RWPE2 (cell line): ENCODE results near the gene PGA4.
"Not testable (repeated sequence)": the region's sequence is repeated elsewhere in the genome, so short reads cannot be mapped to it uniquely, and the experiment has no call there.

Experiments
- ATAC-seq: fragments of 200-7000 bp; cut with Tn5 transposase; 3 replicates; pipeline ENCODE4 v1.9.1; 2021; ENCODE audit warnings: low read depth
- DNase-seq: peaks from one replicate; pipeline ENCODE4 v3.0.0-alpha.2; 2020; ENCODE audit warnings: low spot score
- H3K27ac ChIP-seq: fragments of 450-650 bp; 2 replicates; pipeline ENCODE4 v1.5.1; 2017; ENCODE audit warnings: mild to moderate bottlenecking; ENCODE audit not compliant: poor library complexity, severe bottlenecking
- H3K27me3 ChIP-seq: fragments of 250-450 bp; sonication (Bioruptor Pico); 2 replicates; pipeline ENCODE4 v1.5.1; 2021; ENCODE audit warnings: mild to moderate bottlenecking, moderate library complexity; ENCODE audit not compliant: insufficient read depth, poor library complexity, severe bottlenecking
- H3K36me3 ChIP-seq: fragments of 250-450 bp; sonication (Bioruptor Pico); 2 replicates; pipeline ENCODE4 v1.5.1; 2020; ENCODE audit warnings: low read depth, mild to moderate bottlenecking, moderate library complexity
- H3K4me1 ChIP-seq: fragments of 250-450 bp; sonication (Bioruptor Pico); 2 replicates; pipeline ENCODE4 v1.5.1; 2021; ENCODE audit warnings: mild to moderate bottlenecking, moderate library complexity; ENCODE audit not compliant: insufficient read depth, poor library complexity, severe bottlenecking
- H3K4me3 ChIP-seq: fragments of 250-450 bp; sonication (Bioruptor Pico); 2 replicates; pipeline ENCODE4 v1.5.1; 2021; ENCODE audit warnings: mild to moderate bottlenecking, moderate library complexity; ENCODE audit not compliant: severe bottlenecking
- H3K9me3 ChIP-seq: fragments of 250-450 bp; sonication (Bioruptor Pico); 2 replicates; pipeline ENCODE4 v1.5.1; 2021; ENCODE audit warnings: mild to moderate bottlenecking, moderate library complexity; ENCODE audit not compliant: severe bottlenecking

The PGA4 gene

DNA sequence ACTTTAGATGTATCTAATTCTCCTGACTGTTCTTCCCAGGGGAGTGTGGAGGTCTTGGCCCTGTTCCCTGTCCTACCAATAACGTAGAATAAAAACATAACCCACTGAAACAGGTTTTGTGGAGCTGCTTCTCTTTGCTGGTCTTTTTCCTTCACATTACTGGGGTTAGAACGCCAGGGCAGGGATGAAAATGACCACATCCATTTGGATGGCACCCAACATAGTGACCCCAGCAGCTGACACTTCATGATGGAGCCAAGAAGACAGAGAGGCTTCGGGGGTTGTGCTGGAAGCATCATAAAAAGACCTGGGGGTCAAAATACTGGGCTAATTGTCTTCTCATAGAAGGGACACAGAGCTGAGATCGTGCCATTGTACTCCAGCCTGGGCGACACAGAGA lies 9.4 kb downstream of the PGA4 start:
- not testable (repeated sequence) for H3K27me3 ChIP-seq, H3K4me1 ChIP-seq, ATAC-seq, H3K9me3 ChIP-seq, H3K4me3 ChIP-seq, H3K36me3 ChIP-seq, DNase-seq, H3K27ac ChIP-seq

DNA sequence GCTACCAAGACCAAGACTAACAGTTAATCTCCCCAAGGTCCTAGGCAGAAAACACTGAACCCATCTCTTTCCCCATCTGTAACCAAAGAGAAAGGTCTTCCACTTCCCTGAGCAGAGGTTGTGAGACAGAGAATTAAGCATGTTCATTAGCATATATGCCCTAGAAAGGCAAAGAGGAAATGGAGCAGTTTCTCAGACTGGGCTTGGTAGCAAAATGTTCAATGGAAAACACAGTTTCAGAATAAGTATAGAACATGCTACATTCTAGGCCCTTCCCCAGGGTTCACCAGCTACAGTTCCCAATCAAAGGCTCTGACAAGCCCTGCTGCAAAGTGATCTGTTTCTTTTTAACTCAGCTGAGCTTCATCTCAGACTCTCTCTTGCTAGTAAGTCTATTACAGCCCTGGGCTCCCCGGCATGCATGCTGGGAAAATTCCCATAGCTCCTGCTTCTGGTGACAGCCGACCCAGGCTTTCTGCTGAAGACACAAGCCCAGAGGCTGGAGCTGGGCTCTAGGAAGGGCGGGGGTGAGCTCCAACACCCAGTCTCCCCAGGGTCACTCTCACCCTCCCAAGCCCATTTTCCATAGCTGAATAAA lies 10.5 kb downstream of the PGA4 start:
- not testable (repeated sequence) for H3K36me3 ChIP-seq, H3K4me1 ChIP-seq, H3K27me3 ChIP-seq, DNase-seq, H3K27ac ChIP-seq, H3K9me3 ChIP-seq, H3K4me3 ChIP-seq, ATAC-seq

DNA sequence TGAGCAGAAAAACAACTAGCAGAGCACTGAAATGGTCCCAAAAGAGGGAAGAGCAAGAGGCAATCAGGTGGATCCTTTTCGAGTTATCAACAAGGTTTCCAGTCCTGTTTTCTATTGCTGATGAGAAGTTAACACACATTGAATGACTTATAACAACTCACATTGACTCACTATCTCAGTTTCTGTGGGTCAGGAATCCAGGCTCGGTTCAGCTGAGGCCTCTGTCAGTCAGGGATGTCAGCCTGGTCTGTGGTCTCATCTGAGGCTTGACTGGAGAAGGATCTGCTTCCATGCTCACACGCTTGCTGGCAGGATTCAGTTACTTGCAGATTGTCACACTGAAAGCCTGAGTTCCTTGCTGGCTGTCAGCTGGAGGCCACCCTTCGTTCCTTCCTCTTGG lies 15.0 kb downstream of the PGA4 start:
- not testable (repeated sequence) for DNase-seq, H3K4me3 ChIP-seq, H3K27ac ChIP-seq, ATAC-seq, H3K36me3 ChIP-seq, H3K4me1 ChIP-seq, H3K27me3 ChIP-seq, H3K9me3 ChIP-seq

DNA sequence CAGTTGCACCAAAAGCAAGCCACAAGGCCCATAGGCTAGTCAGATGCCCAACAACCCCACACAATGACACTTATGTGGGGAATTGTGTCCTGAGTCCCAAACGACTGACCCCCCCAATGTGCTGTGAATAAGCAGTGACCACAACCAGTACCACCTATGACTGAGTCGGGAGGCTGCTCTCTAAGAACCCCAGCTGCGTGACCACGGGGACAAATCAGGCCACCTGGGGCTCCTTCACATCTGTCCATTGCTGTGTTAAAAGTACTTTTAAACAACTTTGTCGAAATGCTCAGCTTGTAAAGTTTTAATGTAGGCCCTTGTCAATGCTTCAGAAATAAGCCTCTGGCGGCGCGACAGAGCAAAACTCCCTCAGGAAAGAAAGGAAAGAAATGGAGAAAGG lies 18.1 kb downstream of the PGA4 start:
- not testable (repeated sequence) for H3K4me1 ChIP-seq, ATAC-seq, H3K27me3 ChIP-seq, H3K36me3 ChIP-seq, H3K4me3 ChIP-seq, DNase-seq, H3K27ac ChIP-seq, H3K9me3 ChIP-seq

DNA sequence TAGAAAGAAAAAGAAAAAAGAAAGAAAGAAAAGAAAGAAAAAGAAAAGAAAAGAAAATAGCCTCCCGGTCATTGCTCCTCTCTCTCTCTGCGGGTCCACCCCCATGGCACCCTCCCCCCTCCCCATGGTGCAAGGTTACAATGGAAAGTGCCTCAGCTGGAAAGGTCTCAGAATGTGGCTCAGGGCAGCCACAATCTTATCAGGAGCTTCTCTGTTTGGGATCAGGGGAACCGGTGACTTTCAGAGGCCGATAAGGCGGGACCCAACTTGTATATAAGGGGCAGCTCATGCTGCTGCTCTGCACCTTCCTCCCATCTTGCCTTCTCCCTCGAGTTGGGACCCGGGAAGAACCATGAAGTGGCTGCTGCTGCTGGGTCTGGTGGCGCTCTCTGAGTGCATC lies 18.7 kb downstream of the PGA4 start, which contains the start of gene PGA5:
TSS of gene PGA5 (plus strand) at position 301 of the 400 bp plus-strand sequence. CDS start at position 353, 52 bp downstream.
- not testable (repeated sequence) for H3K27me3 ChIP-seq, ATAC-seq, DNase-seq, H3K27ac ChIP-seq, H3K36me3 ChIP-seq, H3K4me1 ChIP-seq, H3K4me3 ChIP-seq, H3K9me3 ChIP-seq

DNA sequence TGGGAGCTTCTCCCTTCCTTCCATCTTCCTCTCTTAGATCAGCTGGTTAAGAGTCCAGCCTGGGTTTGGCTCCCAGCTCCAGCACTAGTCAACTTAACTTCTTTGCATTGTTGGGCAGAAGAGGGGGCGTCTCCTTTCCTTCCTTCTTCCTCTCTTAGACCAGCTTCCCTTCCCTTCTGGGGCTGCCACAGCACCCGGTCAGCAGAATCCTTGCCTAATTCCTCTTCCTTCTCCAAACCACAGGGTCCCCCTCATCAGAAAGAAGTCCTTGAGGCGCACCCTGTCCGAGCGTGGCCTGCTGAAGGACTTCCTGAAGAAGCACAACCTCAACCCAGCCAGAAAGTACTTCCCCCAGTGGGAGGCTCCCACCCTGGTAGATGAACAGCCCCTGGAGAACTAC lies 19.4 kb downstream of the PGA4 start:
- not testable (repeated sequence) for H3K27ac ChIP-seq, H3K4me3 ChIP-seq, ATAC-seq, H3K27me3 ChIP-seq, H3K36me3 ChIP-seq, H3K4me1 ChIP-seq, H3K9me3 ChIP-seq, DNase-seq

DNA sequence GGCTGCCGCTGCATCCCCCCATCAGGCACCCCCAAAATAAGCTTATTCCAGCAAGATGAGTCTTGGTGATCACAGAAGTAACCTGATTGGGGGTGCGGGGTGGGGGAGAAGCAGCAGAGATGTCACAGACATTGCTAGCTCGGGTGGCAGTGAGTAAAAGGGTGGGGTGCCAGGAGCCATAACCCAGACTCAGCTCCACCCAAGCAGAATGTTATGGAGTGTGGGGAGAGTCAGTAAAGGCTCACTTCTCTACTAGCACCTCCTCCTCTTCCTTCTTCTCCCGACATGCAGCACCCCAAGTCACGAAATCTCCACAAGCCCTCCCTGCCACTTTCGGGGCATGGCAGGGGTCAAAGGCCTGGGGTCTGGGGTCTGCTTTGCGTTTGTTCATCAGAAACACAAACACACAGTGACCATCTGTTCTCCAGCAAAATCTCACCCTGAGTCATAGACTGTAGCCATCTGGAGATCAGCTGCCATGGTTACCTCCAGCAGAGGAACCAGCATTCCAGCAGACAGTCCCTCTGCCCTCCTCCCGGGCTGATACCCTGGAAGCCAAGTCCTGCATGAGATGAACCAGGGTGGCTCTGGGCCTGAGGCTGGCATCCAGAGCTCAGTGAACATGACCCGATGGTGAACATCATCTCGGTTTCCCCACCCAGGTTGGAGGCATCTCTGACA lies 23.3 kb downstream of the PGA4 start:
- H3K9me3 ChIP-seq, DNase-seq, ATAC-seq, H3K27ac ChIP-seq, H3K36me3 ChIP-seq, H3K4me1 ChIP-seq, H3K27me3 ChIP-seq, H3K4me3 ChIP-seq: not testable (repeated sequence)

DNA sequence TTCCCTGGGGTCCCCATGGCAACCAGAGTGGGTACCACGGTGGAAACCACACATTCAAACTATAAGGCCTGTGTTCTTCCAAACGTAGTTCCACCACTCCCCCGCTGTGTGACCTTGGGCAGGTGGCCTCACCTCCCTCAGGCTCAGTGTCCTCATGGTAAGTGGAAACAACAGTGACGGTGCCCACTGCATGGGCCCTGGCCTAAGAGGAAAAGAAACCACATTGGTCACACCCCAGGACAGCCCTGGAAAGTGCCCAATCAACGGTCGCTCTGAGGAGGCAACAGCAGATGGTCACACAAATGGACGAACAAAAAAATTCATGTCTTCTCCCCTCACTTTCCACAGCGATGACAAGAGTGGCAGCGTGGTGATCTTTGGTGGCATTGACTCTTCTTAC lies 25.9 kb downstream of the PGA4 start:
- not testable (repeated sequence) for H3K27ac ChIP-seq, H3K27me3 ChIP-seq, H3K9me3 ChIP-seq, H3K36me3 ChIP-seq, H3K4me3 ChIP-seq, DNase-seq, ATAC-seq, H3K4me1 ChIP-seq

DNA sequence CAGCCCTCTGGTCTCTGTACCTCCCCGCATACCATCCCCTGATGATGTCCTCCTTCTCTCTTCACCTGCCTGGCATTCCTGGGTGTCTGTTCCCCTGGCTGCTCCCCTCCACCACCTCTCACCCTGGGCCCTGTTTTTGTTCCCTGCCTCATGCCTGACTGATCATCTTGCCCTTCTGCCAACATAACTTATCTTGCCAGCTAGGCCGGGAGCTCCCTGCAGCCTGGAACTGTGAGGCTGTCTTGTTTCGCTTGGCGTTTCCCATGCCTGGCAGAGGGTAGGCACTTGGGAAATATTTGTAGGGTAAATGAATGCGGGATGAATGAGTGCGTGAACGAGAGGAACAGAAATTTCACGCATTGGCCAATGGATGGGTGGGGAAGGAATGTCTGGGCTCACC lies 27.1 kb downstream of the PGA4 start:
- not testable (repeated sequence) for ATAC-seq, H3K27me3 ChIP-seq, H3K4me1 ChIP-seq, DNase-seq, H3K4me3 ChIP-seq, H3K9me3 ChIP-seq, H3K27ac ChIP-seq, H3K36me3 ChIP-seq

DNA sequence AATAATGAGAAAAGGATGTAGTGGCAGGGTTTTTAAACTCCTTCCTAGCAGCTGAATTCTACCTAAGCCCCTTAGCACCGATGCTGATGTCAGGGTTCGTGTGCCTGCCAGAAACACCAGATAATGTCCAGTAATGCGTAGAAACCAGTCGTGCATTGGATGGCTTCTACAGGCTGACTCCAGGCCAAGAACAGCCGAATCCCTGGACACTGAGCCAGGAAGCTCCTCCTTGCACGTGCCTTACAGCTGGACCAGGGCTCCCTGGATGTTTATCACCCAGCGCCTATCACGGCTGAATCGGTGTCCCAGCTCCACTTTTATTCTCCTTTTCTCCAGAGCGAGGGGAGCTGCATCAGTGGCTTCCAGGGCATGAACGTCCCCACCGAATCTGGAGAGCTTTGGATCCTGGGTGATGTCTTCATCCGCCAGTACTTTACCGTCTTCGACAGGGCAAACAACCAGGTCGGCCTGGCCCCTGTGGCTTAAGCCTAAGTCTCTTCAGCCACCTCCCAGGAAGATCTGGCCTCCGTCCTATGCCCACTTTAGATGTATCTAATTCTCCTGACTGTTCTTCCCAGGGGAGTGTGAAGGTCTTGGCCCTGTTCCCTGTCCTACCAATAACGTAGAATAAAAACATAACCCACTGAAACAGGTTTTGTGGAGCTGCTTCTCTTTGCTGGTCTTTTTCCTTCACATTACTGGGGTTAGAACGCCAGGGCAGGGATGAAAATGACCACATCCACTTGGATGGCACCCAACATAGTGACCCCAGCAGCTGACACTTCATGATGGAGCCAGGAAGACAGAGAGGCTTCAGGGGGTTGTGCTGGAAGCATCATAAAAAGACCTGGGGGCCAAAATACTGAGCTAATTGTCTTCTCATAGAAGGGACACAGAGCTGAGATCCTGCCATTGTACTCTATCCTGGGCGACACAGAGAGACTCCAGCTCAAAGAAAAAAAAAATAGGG lies 28.9 kb downstream of the PGA4 start:
- DNase-seq, H3K27me3 ChIP-seq, H3K27ac ChIP-seq, H3K36me3 ChIP-seq, H3K4me1 ChIP-seq, H3K4me3 ChIP-seq, ATAC-seq, H3K9me3 ChIP-seq: not testable (repeated sequence)

DNA sequence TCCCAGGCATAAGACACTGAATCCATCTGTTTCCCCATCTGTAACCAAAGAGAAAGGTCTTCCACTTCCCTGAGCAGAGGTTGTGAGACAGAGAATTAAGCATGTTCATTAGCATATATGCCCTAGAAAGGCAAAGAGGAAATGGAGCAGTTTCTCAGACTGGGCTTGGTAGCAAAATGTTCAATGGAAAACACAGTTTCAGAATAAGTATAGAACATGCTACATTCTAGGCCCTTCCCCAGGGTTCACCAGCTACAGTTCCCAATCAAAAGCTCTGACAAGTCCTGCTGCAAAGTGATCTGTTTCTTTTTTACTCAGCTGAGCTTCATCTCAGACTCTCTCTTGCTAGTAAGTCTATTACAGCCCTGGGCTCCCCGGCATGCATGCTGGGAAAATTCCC lies 30.2 kb downstream of the PGA4 start:
- H3K27ac ChIP-seq, DNase-seq, H3K27me3 ChIP-seq, H3K36me3 ChIP-seq, H3K9me3 ChIP-seq, H3K4me1 ChIP-seq, H3K4me3 ChIP-seq, ATAC-seq: not testable (repeated sequence)
